K562 (cell line): ENCODE measurements around the gene MPZL1. TPM values are rescaled to one million over a fixed set of nuclear protein-coding genes. Genes with fewer than 3 reads are reported as not detected.

Source experiments
- FOSL1 ChIP-seq: fragments of 200-800 bp; sonication (Bioruptor generic); conservative IDR thresholded peaks from 2 replicates; pipeline ENCODE4 v1.6.1; 2016; ENCODE audit warnings: missing genetic modification characterization, missing compliant biosample characterization
- HNRNPUL1 ChIP-seq: fragments of 200-400 bp; formaldehyde crosslinking; IDR thresholded peaks from 2 replicates; pipeline ENCODE4 v1.6.1; 2017; ENCODE audit warnings: low read length
- TAF1 ChIP-seq: IDR thresholded peaks from 2 replicates; pipeline ENCODE4 v1.6.1; 2011; ENCODE audit warnings: mild to moderate bottlenecking, low read length, moderate library complexity; ENCODE audit not compliant: insufficient read depth, control insufficient read depth, severe bottlenecking; ENCODE audit errors: extremely low read depth
- ZNF277 ChIP-seq: fragments of 250-450 bp; sonication (Bioruptor Pico); IDR thresholded peaks from 2 replicates; pipeline ENCODE4 v1.8.0; 2022; ENCODE audit warnings: inconsistent platforms, mild to moderate bottlenecking, moderate library complexity, borderline replicate concordance
- ZNF518B ChIP-seq: fragments of 250-450 bp; sonication (Bioruptor Pico); IDR thresholded peaks from 2 replicates; pipeline ENCODE4 v1.5.0; 2021; ENCODE audit warnings: mild to moderate bottlenecking, moderate library complexity
- ZNF75A ChIP-seq: fragments of 450-650 bp; formaldehyde crosslinking; IDR thresholded peaks from 2 replicates; pipeline ENCODE4 v1.4.0; 2020; ENCODE audit warnings: mild to moderate bottlenecking
- polyA plus RNA-seq, 8 experiments: library from polyadenylated mRNA; depleted of rRNA in 4 of 8; stranded (reverse) in 5 of 8; unstranded in 3 of 8; fragments of >200 nt; fragmentation: Nextera tagmentation in 2 of 8; fragmentation: Illumina TruSeq in 1 of 8; extraction: Ambion mirVana in 2 of 8; extraction: Trizol in 1 of 8; gene quantifications; 2 replicates each; pipeline versions ENCODE4 v1.2.1 to v1.2.3, GENCODE V29; 2011 to 2014; ENCODE audit warnings: inconsistent platforms in 1 of 8, missing spikeins in 1 of 8
- total RNA-seq, 7 experiments: library from RNA; depleted of rRNA in 6 of 7; stranded (reverse); fragments of >200 nt in 6 of 7; fragmentation: Illumina TruSeq in 2 of 7; extraction: Trizol in 2 of 7; gene quantifications; 2 replicates each; pipeline versions ENCODE4 v1.2.1 to v1.2.3, GENCODE V29; 2011 to 2021; ENCODE audit warnings: low replicate concordance in 1 of 7

MPZL1 gene
- total and polyA plus RNA-seq, 9 of the 15 experiments (the other 6 are each of a cell fraction or from before 2014, with no cell fraction given), result 14.5 to 153 (median 66.5) TPM

GRCh38 chr1:167798952-167799351, 77.2 kb downstream of the MPZL1 start (continued):
- TF ChIP-seq ZNF277 (CRISPR knock-in tag) (no peak), TAF1 (no peak), FOSL1 (tag) (no peak), ZNF75A (CRISPR knock-in tag) (no peak), HNRNPUL1 (no peak), ZNF518B (CRISPR knock-in tag) (no peak)
